Measurements from ENCODE around the gene C5orf15. TPM values are rescaled to one million over a fixed set of nuclear protein-coding genes. Genes with fewer than 3 reads are reported as not detected.

Gene C5orf15
- total RNA-seq, 2 donors from 2014 or later, result 12.1 to 13.5 TPM

DNA sequence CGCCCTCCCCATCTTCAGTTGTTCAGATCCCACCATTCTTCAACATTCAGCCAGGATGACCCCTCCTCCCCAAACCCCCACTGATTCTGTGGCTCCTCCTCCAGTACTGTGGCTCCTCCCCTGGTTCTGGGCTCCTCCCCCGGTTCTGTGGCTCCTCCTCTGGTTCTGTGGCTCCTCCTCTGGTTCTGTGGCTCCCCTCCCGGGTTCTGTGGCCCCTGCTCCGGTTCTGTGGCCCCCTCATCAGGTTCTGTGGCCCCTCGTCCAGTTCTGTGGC, 32.8 kb downstream of the C5orf15 start:
- ATAC-seq, result no peak
- H3K27me3 Mint-ChIP-seq, result peaks cover 6% of the 10 kb centered on the region
- peaks cover 3% of the 10 kb centered on the region for H3K4me1 Mint-ChIP-seq
- DNase-seq, result no peak
- no peak overlapping the region for H3K4me3 Mint-ChIP-seq
- no peak overlapping the region for H3K27ac Mint-ChIP-seq
- peaks cover 2% of the 10 kb centered on the region for H3K36me3 Mint-ChIP-seq (ENCODE audit: low read depth)
- H3K9me3 ChIP-seq (ENCODE audit: control insufficient read depth, low read length, poor library complexity, severe bottlenecking), result no peaks in the 10 kb centered on the region

DNA sequence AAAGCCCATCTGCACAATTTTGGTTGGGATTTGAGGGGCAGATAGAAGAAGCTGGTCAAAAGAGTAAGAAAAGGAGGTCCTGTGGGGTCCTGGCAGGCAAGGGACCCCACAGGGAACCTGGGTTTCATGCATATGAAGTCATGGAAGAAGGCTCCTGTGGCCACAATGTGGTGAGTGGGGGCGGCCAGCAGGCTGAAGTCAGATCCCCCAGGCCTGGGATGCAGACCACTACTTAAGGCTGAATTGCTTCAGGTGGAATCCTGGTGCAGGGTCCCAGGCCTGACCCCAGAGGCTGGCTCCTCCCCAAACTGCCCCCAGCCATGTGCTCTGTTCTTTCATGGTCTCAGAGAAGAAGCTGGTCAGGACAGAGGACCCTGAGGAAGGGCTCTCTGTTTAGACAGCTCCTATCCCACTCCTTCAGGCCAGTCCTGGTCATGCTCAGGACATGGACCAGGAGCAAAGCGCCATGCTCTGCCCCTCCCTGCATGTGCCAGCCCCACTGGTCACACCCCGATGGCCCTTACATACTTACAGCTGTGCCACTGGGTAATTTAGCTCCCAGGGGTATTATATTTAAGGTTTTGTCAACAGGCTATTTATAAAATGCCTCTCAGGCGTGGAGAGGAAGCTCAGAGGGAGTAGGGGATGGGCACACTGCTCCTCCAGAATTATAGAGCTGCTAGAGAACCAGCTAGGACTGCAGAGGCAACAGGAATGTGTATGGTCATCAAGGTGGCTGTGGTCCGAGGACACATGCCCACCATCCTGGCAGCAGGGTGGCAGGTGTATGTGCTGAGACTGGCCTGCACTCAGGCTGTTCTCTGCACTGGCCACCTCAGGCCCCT, 33.4 kb downstream of the C5orf15 start:
- Mint-ChIP-seq H3K27me3 (peaks cover 6% of the 10 kb centered on the region), H3K36me3 (ENCODE audit: low read depth) (peaks cover 2% of the 10 kb centered on the region), H3K4me3 (no peak overlapping the region), H3K4me1 (peaks cover 8% of the 10 kb centered on the region), H3K27ac (no peak overlapping the region)
- H3K9me3 ChIP-seq (ENCODE audit: control insufficient read depth, low read length, poor library complexity, severe bottlenecking), result no peaks in the 10 kb centered on the region
- ATAC-seq (peak; percentile 36), DNase-seq (no peak)

DNA sequence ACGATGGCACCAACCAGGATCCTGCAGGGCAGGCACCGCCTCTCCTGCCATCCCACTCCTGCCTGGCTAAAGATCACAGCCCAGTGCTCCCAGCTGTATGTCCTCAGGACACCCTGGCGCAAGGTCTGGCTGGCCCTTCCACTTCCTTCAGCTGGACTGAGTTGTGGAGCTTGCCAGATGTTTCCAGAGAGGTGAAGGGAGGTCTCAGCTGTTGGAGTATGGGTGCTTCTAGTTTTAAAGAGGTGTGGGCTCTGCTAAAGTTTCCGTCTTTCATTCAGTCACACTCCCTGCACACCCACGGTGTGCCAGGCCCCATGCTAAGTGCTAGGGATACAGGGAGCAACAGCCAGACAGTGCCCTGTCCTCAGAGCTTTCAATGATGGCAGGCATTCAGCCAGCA, 34.1 kb downstream of the C5orf15 start:
- Mint-ChIP-seq H3K36me3 (ENCODE audit: low read depth) (peaks cover 2% of the 10 kb centered on the region), H3K4me1 (peaks cover 14% of the 10 kb centered on the region), H3K27ac (peak overlapping the region; percentile 24), H3K4me3 (no peak overlapping the region), H3K27me3 (peaks cover 6% of the 10 kb centered on the region)
- H3K9me3 ChIP-seq (ENCODE audit: control insufficient read depth, low read length, poor library complexity, severe bottlenecking), result no peaks in the 10 kb centered on the region
- ATAC-seq, result no peak
- no peak for DNase-seq

DNA sequence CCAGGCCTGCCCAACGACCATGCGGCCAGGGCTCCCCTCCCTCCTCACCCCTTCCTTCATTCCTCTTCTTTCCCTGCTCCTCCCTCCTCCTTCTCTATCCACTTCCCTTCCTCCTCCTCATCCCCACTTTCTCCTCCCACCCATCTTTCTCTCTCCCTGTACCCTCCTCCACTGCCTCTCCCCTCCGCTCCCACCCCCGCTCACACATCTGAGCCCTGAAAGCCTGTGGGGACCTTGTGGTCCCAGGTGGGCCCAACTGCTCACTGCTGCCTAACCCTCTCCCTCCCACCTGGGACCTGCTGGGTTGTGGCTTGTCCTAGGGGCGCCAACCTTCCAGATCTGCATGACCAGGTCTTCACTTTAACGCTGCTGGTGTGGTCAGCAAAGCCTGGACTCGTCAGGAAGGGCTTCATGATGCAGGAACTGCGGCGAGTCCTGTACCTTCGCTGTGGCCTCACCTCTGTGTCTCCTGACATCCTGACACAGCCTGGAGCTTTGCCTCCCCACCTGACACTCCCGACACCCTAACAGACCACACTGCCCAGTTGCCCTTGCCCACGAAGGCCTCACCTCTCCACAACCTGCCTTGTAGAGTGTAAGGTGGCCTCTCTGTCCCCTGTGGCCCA, 34.6 kb downstream of the C5orf15 start:
- ATAC-seq, result no peak
- Mint-ChIP-seq H3K36me3 (ENCODE audit: low read depth) (peaks cover 2% of the 10 kb centered on the region), H3K27me3 (peaks cover 6% of the 10 kb centered on the region), H3K4me3 (no peak overlapping the region), H3K27ac (peak overlapping the region; percentile 24), H3K4me1 (peaks cover 17% of the 10 kb centered on the region)
- no peak for DNase-seq
- no peaks in the 10 kb centered on the region for H3K9me3 ChIP-seq (ENCODE audit: control insufficient read depth, low read length, poor library complexity, severe bottlenecking)

DNA sequence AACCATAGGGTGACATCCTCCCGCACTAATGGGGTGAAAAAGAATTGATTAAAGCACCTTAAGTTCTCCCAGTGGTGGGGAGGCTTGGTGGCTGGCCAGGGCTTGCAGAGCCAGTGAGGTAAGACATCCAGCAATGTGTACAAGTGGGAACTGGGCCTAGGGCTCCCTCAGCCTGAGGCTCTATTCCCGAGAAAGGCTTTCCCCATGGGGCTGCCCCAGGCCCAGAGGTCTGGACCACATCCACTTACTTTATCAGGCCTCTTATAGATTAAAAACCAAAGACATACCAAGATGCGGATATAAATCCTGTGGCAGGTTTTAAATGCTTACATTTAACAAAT, 35.3 kb downstream of the C5orf15 start:
- Mint-ChIP-seq H3K27ac (no peak overlapping the region), H3K36me3 (ENCODE audit: low read depth) (peaks cover 2% of the 10 kb centered on the region)

DNA sequence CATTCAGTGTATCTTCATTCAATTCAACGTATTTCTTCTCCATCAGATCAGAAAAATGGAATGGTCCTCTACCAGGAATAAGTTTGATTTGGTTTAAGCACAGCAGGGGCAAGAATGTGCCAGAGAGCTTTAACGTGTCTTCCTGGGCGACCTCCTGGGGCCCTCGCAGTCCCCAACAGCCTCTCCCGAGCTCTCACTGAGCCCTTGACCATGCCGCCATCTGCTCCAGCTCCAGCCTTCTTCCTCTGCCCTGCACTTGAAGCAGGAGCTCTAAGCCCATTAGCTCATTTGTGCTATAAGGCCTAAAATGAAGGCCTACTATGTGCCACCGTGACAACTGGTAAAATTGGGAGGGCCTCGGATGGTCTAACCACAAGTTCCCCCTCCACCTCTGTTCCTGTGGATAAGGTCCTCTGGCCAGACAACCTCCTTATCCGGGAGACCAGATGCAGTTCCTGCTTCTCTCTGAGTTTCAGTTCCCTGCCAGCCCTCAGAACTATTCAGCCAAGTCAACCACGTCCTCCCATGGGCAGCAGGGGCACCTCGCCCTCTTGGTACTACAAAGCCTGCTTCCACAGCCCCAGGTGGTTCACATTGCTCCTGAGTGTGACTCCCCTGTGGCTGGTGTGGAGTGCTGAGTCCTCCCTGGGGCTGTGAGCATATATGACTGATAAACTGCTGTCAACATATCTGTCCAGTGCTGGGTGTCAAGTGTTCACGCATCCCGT, 35.8 kb downstream of the C5orf15 start:
- DNase-seq (no peak), ATAC-seq (peak; percentile 39)
- no peaks in the 10 kb centered on the region for H3K9me3 ChIP-seq (ENCODE audit: control insufficient read depth, low read length, poor library complexity, severe bottlenecking)
- Mint-ChIP-seq H3K4me1 (peaks cover 17% of the 10 kb centered on the region), H3K4me3 (peak overlapping the region; percentile 62), H3K27ac (no peak overlapping the region), H3K27me3 (peaks cover 6% of the 10 kb centered on the region), H3K36me3 (ENCODE audit: low read depth) (peaks cover 2% of the 10 kb centered on the region)

More for the DNA sequence above, 35.3 kb downstream of the C5orf15 start:
- DNase-seq, result no peak
- H3K27me3 Mint-ChIP-seq, result peaks cover 6% of the 10 kb centered on the region
- no peaks in the 10 kb centered on the region for H3K9me3 ChIP-seq (ENCODE audit: control insufficient read depth, low read length, poor library complexity, severe bottlenecking)
- no peak overlapping the region for H3K4me3 Mint-ChIP-seq
- peaks cover 17% of the 10 kb centered on the region for H3K4me1 Mint-ChIP-seq
- ATAC-seq, result no peak

DNA sequence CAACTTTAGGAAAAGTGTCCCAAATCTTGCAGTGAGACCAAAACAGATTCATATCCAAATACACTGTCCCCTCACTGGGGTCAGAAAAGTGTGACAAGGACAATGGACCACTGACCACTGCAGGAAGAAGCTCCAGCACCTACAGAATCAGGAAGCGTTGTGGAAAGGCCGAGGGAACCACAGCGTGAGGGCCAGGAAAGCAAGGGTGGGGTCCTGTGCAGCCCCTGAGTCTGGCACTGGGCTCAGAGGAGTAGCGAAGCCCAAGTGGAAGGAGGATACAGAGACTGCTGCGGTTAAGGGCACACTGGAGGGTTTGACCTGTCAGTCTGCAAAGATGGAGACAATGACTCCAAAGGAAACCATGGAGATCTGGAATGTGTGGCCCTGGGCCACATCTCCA, 36.9 kb downstream of the C5orf15 start:
- peaks cover 17% of the 10 kb centered on the region for H3K4me1 Mint-ChIP-seq
- H3K27me3 Mint-ChIP-seq, result peaks cover 6% of the 10 kb centered on the region
- peaks cover 2% of the 10 kb centered on the region for H3K36me3 Mint-ChIP-seq (ENCODE audit: low read depth)
- ATAC-seq (no peak), DNase-seq (no peak)
- no peaks in the 10 kb centered on the region for H3K9me3 ChIP-seq (ENCODE audit: control insufficient read depth, low read length, poor library complexity, severe bottlenecking)
- no peak overlapping the region for H3K4me3 Mint-ChIP-seq
- no peak overlapping the region for H3K27ac Mint-ChIP-seq

DNA sequence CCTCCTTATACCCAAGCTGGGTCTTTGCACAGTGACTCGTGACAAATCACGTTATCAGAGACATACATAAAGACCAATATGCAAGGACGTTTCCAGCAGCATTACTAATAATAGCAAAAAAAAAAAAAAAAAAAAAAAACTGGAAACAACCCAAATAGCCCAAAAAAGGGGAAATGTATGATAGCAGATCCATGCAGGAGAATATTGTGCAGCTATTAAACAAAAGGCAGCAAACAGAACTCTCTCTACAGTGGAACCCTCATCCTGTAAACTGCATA, 37.7 kb downstream of the C5orf15 start:
- ATAC-seq, result no peak
- no peak for DNase-seq
- peaks cover 6% of the 10 kb centered on the region for H3K27me3 Mint-ChIP-seq
- H3K4me3 Mint-ChIP-seq, result peak overlapping the region; percentile 78
- H3K9me3 ChIP-seq (ENCODE audit: control insufficient read depth, low read length, poor library complexity, severe bottlenecking), result no peaks in the 10 kb centered on the region
- peak overlapping the region; percentile 94 for H3K27ac Mint-ChIP-seq
- H3K36me3 Mint-ChIP-seq (ENCODE audit: low read depth), result peaks cover 2% of the 10 kb centered on the region
- H3K4me1 Mint-ChIP-seq, result peaks cover 17% of the 10 kb centered on the region

DNA sequence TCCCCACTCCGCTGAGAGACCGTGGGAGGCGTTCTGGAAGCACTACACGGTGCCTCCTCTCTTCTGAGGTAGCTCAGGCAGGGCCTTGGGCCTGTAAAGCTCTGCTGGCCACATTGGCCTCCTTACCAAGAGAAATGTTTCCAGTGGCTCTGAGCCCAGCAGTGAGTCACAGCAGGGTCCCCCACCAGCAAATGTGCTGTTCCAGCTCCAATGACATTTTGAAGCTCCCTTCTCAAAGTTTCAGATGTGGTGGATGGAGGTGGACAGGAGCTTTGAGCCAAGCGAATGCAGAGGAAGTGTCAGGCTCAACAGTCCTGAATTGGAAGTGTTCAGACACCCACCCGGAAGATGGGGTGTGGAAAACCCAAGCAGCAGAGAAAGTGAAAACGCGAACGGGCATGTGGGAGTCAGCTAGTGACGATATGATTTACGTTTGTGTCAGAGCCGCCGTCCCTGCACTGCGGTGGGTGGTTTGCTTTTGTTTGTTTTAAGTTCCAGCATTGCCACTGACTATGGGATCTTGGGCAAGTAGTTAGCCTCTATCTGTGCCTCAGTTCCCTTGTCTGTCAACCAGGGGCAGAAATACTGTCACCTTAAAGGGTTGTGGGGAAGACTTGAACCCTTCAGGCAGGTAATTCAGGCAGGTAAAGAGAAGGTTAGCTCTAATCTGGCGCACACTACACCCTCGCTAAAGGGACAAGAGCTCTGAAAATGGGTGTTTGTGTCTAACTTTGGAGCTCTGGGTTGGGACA, 38.2 kb downstream of the C5orf15 start:
- DNase-seq (no peak), ATAC-seq (peak; percentile 78)
- no peaks in the 10 kb centered on the region for H3K9me3 ChIP-seq (ENCODE audit: control insufficient read depth, low read length, poor library complexity, severe bottlenecking)
- Mint-ChIP-seq H3K4me3 (peak overlapping the region; percentile 78), H3K36me3 (ENCODE audit: low read depth) (peaks cover 2% of the 10 kb centered on the region), H3K4me1 (peaks cover 17% of the 10 kb centered on the region), H3K27me3 (peaks cover 6% of the 10 kb centered on the region), H3K27ac (peak overlapping the region; percentile 94)

DNA sequence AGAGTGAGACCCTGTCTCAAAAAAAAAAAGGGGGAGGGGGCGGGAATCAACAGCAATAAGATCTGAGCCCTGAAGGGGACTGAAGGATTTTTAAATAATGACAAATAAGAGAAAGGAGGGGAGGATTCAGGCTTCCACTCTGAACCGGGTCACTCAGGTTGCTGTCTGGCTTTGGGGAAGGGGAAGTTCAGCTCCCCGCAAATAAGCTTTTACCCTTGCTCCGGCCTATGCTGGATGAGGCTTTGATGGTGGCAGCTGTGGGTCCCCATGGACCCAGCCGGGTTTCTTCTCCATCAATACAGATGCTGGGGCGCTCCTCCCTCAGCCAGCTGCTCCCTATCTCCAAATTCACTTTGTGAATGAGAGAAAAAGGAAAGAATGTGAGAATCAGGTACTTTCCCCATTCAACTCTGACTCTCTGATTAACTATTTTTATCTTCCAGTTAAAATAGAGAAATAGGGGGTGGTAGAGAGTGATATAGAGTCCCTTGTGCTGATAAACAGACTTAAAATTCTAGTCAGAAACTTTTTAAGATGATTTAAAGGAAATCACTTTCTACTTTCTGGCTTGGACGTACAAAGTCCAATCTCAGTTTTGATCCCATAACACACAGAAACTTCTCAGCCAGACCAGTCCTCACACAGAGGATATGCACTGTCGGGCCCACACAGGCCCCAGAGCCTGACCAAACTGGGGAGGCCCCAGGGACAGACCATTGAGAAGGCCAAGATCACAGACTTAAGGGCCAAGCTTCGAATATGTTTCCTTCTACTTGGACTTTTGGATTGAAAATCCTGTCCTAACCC, 39.6 kb downstream of the C5orf15 start:
- ATAC-seq, result no peak
- H3K4me3 Mint-ChIP-seq, result no peak overlapping the region
- H3K36me3 Mint-ChIP-seq (ENCODE audit: low read depth), result no peaks in the 10 kb centered on the region
- peak overlapping the region; percentile 94 for H3K27ac Mint-ChIP-seq
- peaks cover 18% of the 10 kb centered on the region for H3K4me1 Mint-ChIP-seq
- DNase-seq, result no peak
- no peaks in the 10 kb centered on the region for H3K9me3 ChIP-seq (ENCODE audit: control insufficient read depth, low read length, poor library complexity, severe bottlenecking)
- no peaks in the 10 kb centered on the region for H3K27me3 Mint-ChIP-seq

DNA sequence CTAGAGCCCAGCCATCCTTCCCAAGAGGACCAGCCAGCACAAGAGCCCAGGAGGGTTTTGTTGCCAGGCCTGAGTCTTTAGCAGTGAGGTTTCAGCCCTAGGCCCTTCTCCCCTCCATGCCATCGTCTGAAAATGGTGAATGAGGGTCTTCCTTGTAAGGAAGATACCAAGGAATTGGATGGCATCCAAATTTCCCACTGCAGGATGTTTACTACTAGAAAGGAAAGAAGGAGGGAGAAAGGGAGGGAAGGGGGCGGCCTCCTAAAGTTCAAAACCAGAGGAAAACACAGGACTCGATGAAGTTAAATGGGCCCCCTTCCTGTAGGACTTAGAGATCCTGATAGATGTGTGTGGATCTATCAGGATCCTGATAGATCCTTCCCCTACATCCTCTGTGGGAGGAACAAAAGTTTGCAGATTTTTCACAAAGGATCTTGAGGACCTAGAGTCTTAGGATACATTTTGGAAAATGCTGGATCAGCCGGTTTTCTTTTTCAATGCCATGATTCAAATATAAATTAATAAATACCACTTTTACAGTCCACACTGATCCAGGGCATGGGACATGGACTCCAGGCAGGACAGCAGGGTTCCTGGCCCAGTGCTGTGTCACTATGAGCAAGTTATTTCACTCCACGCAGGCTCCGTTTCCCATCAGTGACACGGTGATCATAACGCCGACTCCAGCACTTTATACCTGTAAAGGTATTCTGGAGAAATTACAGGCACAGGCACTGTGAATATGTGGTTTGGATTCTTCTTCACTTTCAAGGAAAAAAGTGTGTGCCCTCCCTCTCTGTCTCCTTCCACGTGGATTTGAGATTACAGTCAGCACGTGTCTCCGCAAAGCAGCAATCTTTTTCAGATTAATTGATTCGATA, 40.9 kb downstream of the C5orf15 start:
- no peaks in the 10 kb centered on the region for H3K9me3 ChIP-seq (ENCODE audit: control insufficient read depth, low read length, poor library complexity, severe bottlenecking)
- Mint-ChIP-seq H3K4me1 (peaks cover 18% of the 10 kb centered on the region), H3K36me3 (ENCODE audit: low read depth) (no peaks in the 10 kb centered on the region), H3K27me3 (peaks cover 3% of the 10 kb centered on the region), H3K4me3 (no peak overlapping the region), H3K27ac (no peak overlapping the region)
- ATAC-seq (no peak), DNase-seq (no peak)

Measured in T-helper 17 cell (primary cell).